CD4-positive, alpha-beta memory T cell (primary cell): ENCODE measurements around the gene CDKAL1. TPM values are rescaled to one million over a fixed set of nuclear protein-coding genes. Genes with fewer than 3 reads are reported as not detected.

ENCODE experiments used
- CTCF ChIA-PET: fragments of 350-600 bp; sonication (Branson Sonifier 250); formaldehyde crosslinking; loops from one replicate; lab custom pipeline; 2021; ENCODE audit warnings: inconsistent platforms; ENCODE audit not compliant: partially characterized antibody; lab: Charles Lee
- POLR2A ChIA-PET: fragments of 350-600 bp; sonication (Branson Sonifier 250); formaldehyde crosslinking; loops from one replicate; lab custom pipeline; 2021; ENCODE audit not compliant: partially characterized antibody; lab: Charles Lee
- DNase-seq, 5 donors: peaks; one replicate each; pipeline versions ENCODE4 v3.0.0 to v3.0.0-alpha.2; 2020 to 2022; ENCODE audit warnings: mixed read lengths in 1 of 5
- H3K27ac ChIP-seq: one replicate; pipeline ENCODE4 v1.7.0; 2013; ENCODE audit warnings: low read depth, low read length
- H3K27me3 ChIP-seq: 2 replicates; pipeline ENCODE4 v1.7.0; 2013; ENCODE audit warnings: mild to moderate bottlenecking, low read length, moderate library complexity; ENCODE audit not compliant: insufficient read depth
- H3K36me3 ChIP-seq: 2 replicates; pipeline ENCODE4 v1.7.0; 2013; ENCODE audit warnings: mild to moderate bottlenecking, low read length, moderate library complexity; ENCODE audit not compliant: insufficient read depth
- H3K4me1 ChIP-seq: 2 replicates; pipeline ENCODE4 v1.7.0; 2013; ENCODE audit warnings: mild to moderate bottlenecking, low read length, moderate library complexity; ENCODE audit not compliant: insufficient read depth
- H3K4me3 ChIP-seq, 2 donors: one replicate each; pipeline ENCODE4 v1.7.0; 2013; ENCODE audit warnings: low read length in 2 of 2, mild to moderate bottlenecking in 1 of 2
- H3K9me3 ChIP-seq, 2 donors: one replicate each; pipeline ENCODE4 v1.7.0; 2013; ENCODE audit warnings: low read length in 2 of 2, control low read depth in 1 of 2; ENCODE audit not compliant: control insufficient read depth in 1 of 2
- H3K27ac Mint-ChIP-seq, 7 donors: one replicate each; pipeline ENCODE4 v1.8.0; 2020 to 2021; ENCODE audit warnings: mixed read lengths in 7 of 7, mild to moderate bottlenecking in 6 of 7, inconsistent platforms in 3 of 7, moderate library complexity in 3 of 7
- H3K27me3 Mint-ChIP-seq, 2 donors: one replicate each; pipeline ENCODE4 v1.8.0; 2020 to 2021; ENCODE audit warnings: mixed read lengths in 2 of 2
- H3K36me3 Mint-ChIP-seq, 2 donors: one replicate each; pipeline ENCODE4 v1.8.0; 2020 to 2021; ENCODE audit warnings: mixed read lengths in 2 of 2, inconsistent platforms in 1 of 2, mild to moderate bottlenecking in 1 of 2
- H3K4me1 Mint-ChIP-seq, 4 donors: one replicate each; pipeline ENCODE4 v1.8.0; 2020 to 2021; ENCODE audit warnings: mixed read lengths in 4 of 4, mild to moderate bottlenecking in 1 of 4
- H3K4me3 Mint-ChIP-seq, 8 donors: one replicate each; pipeline ENCODE4 v1.8.0; 2020 to 2021; ENCODE audit warnings: mixed read lengths in 8 of 8, mild to moderate bottlenecking in 7 of 8, moderate library complexity in 6 of 8, inconsistent platforms in 3 of 8
- H3K9me3 Mint-ChIP-seq, 8 donors: one replicate each; pipeline ENCODE4 v1.8.0; 2020 to 2021; ENCODE audit warnings: mixed read lengths in 8 of 8, mild to moderate bottlenecking in 5 of 8, inconsistent platforms in 3 of 8, moderate library complexity in 1 of 8
- intact Hi-C: fragments of 100-400 bp; cut with micrococcal nuclease; formaldehyde crosslinking; loops from one replicate; pipeline ENCODE4 v1.15.1; 2023
- polyA plus RNA-seq, 2 donors: library from polyadenylated mRNA; unstranded; fragments of 300-500 nt; fragmentation: Illumina TruSeq; gene quantifications; one replicate each; pipeline ENCODE4 v1.2.3, GENCODE V29; 2021
- total RNA-seq, 2 experiments: library from RNA; stranded (reverse); gene quantifications; one replicate each; pipeline ENCODE4 v1.2.3, GENCODE V29; 2021

Gene CDKAL1
- total and polyA plus RNA-seq, 4 experiments from 2014 or later, result 22.3 to 41.8 (median 26.8) TPM

DNA sequence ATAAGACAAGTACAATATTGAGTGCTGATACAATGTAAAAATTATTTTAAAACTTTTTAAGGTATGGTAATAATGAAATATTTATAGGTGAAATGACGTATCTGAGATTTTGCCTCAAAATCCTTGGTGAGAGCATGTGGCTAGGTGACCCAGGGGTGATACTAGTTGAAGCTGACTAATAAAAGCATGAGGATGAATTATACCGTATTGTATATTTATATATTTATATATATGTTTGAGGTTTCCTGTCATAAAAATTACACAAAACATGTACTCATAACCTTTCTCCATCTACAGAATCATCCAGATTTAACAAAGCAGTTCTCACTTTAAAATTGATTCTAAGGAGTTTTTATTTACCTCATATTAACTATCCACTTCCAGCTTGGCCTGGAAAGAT is 358.1 kb downstream of the CDKAL1 start:
- no peak for DNase-seq
- no peaks in the 10 kb centered on the region for H3K4me1 ChIP-seq
- H3K4me3 ChIP-seq, result no peak overlapping the region
- no peaks in the 10 kb centered on the region for H3K27me3 ChIP-seq
- Mint-ChIP-seq H3K27me3 (no peaks in the 10 kb centered on the region), H3K4me1 (no peaks in the 10 kb centered on the region), H3K27ac (no peak overlapping the region), H3K9me3 (peaks cover 0 to 14% (median 9%) of the 10 kb centered on the region in 8 donors), H3K36me3 (peaks cover 33 to 39% of the 10 kb centered on the region in 2 donors), H3K4me3 (no peak overlapping the region)
- ChIA-PET CTCF (no interaction called here), POLR2A (no interaction called here)
- intact Hi-C loops, result no loop called here
- H3K27ac ChIP-seq, result no peak overlapping the region
- H3K9me3 ChIP-seq, result no peaks in the 10 kb centered on the region
- H3K36me3 ChIP-seq, result no peaks in the 10 kb centered on the region

GRCh38 chr6:20893412-20893811 is 359.2 kb downstream of the CDKAL1 start:
- Mint-ChIP-seq H3K27me3 (no peaks in the 10 kb centered on the region), H3K9me3 (peaks cover 0 to 14% (median 3%) of the 10 kb centered on the region in 8 donors), H3K4me3 (no peak overlapping the region), H3K4me1 (no peaks in the 10 kb centered on the region), H3K27ac (no peak overlapping the region), H3K36me3 (peaks cover 37 to 42% of the 10 kb centered on the region in 2 donors)
- no peaks in the 10 kb centered on the region for H3K27me3 ChIP-seq
- CTCF ChIA-PET, result no interaction called here
- POLR2A ChIA-PET, result no interaction called here
- H3K27ac ChIP-seq, result no peak overlapping the region
- H3K4me1 ChIP-seq, result no peaks in the 10 kb centered on the region
- no peak for DNase-seq
- no peak overlapping the region for H3K4me3 ChIP-seq
- intact Hi-C loops, result no loop called here
- no peaks in the 10 kb centered on the region for H3K36me3 ChIP-seq
- H3K9me3 ChIP-seq, result no peaks in the 10 kb centered on the region

GRCh38 chr6:20900389-20901160 is 366.3 kb downstream of the CDKAL1 start:
- ChIA-PET CTCF (no interaction called here), POLR2A (no interaction called here)
- Histone ChIP-seq H3K27ac (no peak overlapping the region), H3K9me3 (no peaks in the 10 kb centered on the region), H3K36me3 (no peaks in the 10 kb centered on the region), H3K4me1 (no peaks in the 10 kb centered on the region), H3K27me3 (no peaks in the 10 kb centered on the region), H3K4me3 (no peak overlapping the region)
- Mint-ChIP-seq H3K9me3 (peaks cover 0 to 27% (median 13%) of the 10 kb centered on the region in 8 donors), H3K36me3 (peaks cover 41 to 65% of the 10 kb centered on the region in 2 donors), H3K27me3 (no peaks in the 10 kb centered on the region), H3K27ac (no peak overlapping the region), H3K4me3 (no peak overlapping the region), H3K4me1 (no peaks in the 10 kb centered on the region)
- intact Hi-C loops, result no loop called here
- no peak for DNase-seq

- intact Hi-C loops, result no loop called here
- no peaks in the 10 kb centered on the region for H3K27me3 Mint-ChIP-seq
- CTCF ChIA-PET, result no interaction called here
- no peaks in the 10 kb centered on the region for H3K9me3 ChIP-seq
- H3K9me3 Mint-ChIP-seq, result peaks cover 2 to 30% (median 13%) of the 10 kb centered on the region in 8 donors
- peaks cover 0 to 2% (median 0%) of the 10 kb centered on the region in 4 donors for H3K4me1 Mint-ChIP-seq
- H3K4me1 ChIP-seq, result no peaks in the 10 kb centered on the region
- POLR2A ChIA-PET, result no interaction called here
- no peak overlapping the region for H3K4me3 Mint-ChIP-seq
- peaks cover 26 to 48% of the 10 kb centered on the region in 2 donors for H3K36me3 Mint-ChIP-seq
- H3K36me3 ChIP-seq, result no peaks in the 10 kb centered on the region
- no peaks in the 10 kb centered on the region for H3K27me3 ChIP-seq
- H3K27ac Mint-ChIP-seq, result no peak overlapping the region
- H3K27ac ChIP-seq, result no peak overlapping the region
- DNase-seq, result no peak
- no peak overlapping the region for H3K4me3 ChIP-seq
Measured at GRCh38 chr6:20905377-20905776, 371.1 kb downstream of the CDKAL1 start.

DNA sequence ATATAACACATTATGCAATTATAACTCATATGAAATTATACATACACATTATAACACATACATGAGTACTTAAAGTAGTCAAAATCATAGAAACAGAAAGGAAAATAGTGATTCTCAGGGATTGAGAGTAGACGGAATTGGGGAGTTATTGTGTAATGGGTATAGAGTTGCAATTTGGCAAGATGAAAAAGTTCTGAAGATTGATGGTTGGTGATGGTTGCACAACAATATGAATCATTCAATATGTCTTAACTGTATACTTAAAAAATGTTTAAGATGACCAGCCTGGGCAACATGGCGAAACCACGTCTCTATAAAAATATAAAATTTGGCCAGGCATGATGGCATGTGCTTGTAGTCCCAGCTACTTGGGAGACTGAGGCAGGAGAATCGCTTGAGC is 372.7 kb downstream of the CDKAL1 start:
- CTCF ChIA-PET, result no interaction called here
- H3K36me3 Mint-ChIP-seq, result peaks cover 28 to 41% of the 10 kb centered on the region in 2 donors
- Histone ChIP-seq H3K27ac (no peak overlapping the region), H3K9me3 (no peaks in the 10 kb centered on the region), H3K27me3 (no peaks in the 10 kb centered on the region), H3K4me1 (no peaks in the 10 kb centered on the region), H3K4me3 (no peak overlapping the region), H3K36me3 (no peaks in the 10 kb centered on the region)
- DNase-seq, result no peak
- peaks cover 2 to 30% (median 12%) of the 10 kb centered on the region in 8 donors for H3K9me3 Mint-ChIP-seq
- H3K27ac Mint-ChIP-seq, result no peak overlapping the region
- intact Hi-C loops, result no loop called here
- H3K4me3 Mint-ChIP-seq, result no peak overlapping the region
- POLR2A ChIA-PET, result no interaction called here
- H3K27me3 Mint-ChIP-seq, result no peaks in the 10 kb centered on the region
- peaks cover 0 to 2% (median 0%) of the 10 kb centered on the region in 4 donors for H3K4me1 Mint-ChIP-seq

DNA sequence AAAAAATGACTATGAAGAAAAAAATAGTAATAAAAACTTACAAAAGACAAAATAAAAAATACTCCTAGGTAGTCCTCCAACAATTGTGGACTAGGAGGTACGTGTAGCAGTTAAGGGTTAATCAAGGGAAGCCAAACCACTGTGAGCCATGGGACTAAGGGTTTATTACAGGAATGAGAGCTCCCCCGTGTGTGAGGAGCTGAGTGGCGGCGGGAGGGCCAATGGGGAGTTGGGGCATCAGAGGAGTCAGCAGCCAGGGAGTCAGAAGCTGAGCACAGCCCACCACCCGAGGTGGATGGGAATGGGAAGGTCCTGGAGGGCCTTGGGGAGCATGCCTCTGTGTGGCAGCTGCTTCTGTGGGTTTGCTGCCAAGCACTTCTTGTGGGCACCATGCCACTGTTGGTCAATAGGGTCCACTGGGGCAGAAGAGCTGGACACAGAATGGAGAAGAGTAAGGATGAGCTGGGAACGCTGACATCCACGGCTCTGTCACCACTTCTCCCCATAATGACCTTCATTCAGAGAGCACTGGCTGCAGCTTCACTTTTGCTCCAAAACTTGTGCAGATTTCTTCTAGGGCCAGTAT is 373.3 kb downstream of the CDKAL1 start:
- no peaks in the 10 kb centered on the region for H3K36me3 ChIP-seq
- H3K9me3 ChIP-seq, result no peaks in the 10 kb centered on the region
- DNase-seq, result no peak
- H3K36me3 Mint-ChIP-seq, result peaks cover 28 to 41% of the 10 kb centered on the region in 2 donors
- peaks cover 0 to 2% (median 0%) of the 10 kb centered on the region in 4 donors for H3K4me1 Mint-ChIP-seq
- no peaks in the 10 kb centered on the region for H3K4me1 ChIP-seq
- H3K27me3 ChIP-seq, result no peaks in the 10 kb centered on the region
- no peak overlapping the region for H3K4me3 Mint-ChIP-seq
- POLR2A ChIA-PET, result no interaction called here
- no peak overlapping the region for H3K27ac ChIP-seq
- H3K27ac Mint-ChIP-seq, result no peak overlapping the region
- intact Hi-C loops, result no loop called here
- H3K9me3 Mint-ChIP-seq, result peaks cover 2 to 29% (median 12%) of the 10 kb centered on the region in 8 donors
- CTCF ChIA-PET, result no interaction called here
- H3K27me3 Mint-ChIP-seq, result no peaks in the 10 kb centered on the region
- no peak overlapping the region for H3K4me3 ChIP-seq

- H3K4me3 Mint-ChIP-seq, result no peak overlapping the region
- H3K27me3 ChIP-seq, result no peaks in the 10 kb centered on the region
- H3K36me3 Mint-ChIP-seq, result peaks cover 31 to 47% of the 10 kb centered on the region in 2 donors
- H3K27ac Mint-ChIP-seq, result peak overlapping the region in 1 of 7 donors; percentile 5
- H3K4me1 Mint-ChIP-seq, result peaks cover 0 to 2% (median 0%) of the 10 kb centered on the region in 4 donors
- H3K27me3 Mint-ChIP-seq, result no peaks in the 10 kb centered on the region
- CTCF ChIA-PET, result interaction anchor here (0.7 kb wide), 1 partner anchor 23 kb away, joined by 3 read pairs; no protein-coding TSS in a partner anchor
- H3K4me1 ChIP-seq, result no peaks in the 10 kb centered on the region
- POLR2A ChIA-PET, result no interaction called here
- H3K4me3 ChIP-seq, result no peak overlapping the region
- intact Hi-C loops, result no loop called here
- no peaks in the 10 kb centered on the region for H3K9me3 ChIP-seq
- no peak for DNase-seq
- no peak overlapping the region for H3K27ac ChIP-seq
- H3K9me3 Mint-ChIP-seq, result peaks cover 0 to 34% (median 22%) of the 10 kb centered on the region in 8 donors
- H3K36me3 ChIP-seq, result no peaks in the 10 kb centered on the region
Measured at GRCh38 chr6:20909621-20910020, 375.4 kb downstream of the CDKAL1 start.
